Motor neuron (in vitro differentiated cells): ENCODE data around the gene CMTM4. TPM values are rescaled to one million over a fixed set of nuclear protein-coding genes. Genes with fewer than 3 reads are reported as not detected.
"Not testable (repeated sequence)": the region's sequence is repeated elsewhere in the genome, so short reads cannot be mapped to it uniquely, and the experiment has no call there.

ENCODE experiments used
- ATAC-seq, 8 experiments: fragments of 200-7000 bp; cut with Tn5 transposase; replicated peaks in 6 of 8; 2 replicates each; pipeline ENCODE4 v1.8.0; 2021; ENCODE audit warnings: mild to moderate bottlenecking in 8 of 8, moderate library complexity in 8 of 8
- H3K27ac ChIP-seq, 2 donors: fragments of 250-450 bp; sonication (Bioruptor Pico); 2 replicates each; pipeline ENCODE4 v1.9.0; 2021; ENCODE audit warnings: antibody characterized with exemption in 2 of 2, mild to moderate bottlenecking in 2 of 2, moderate library complexity in 1 of 2
- H3K4me1 ChIP-seq, 2 donors: fragments of 250-450 bp; sonication (Bioruptor Pico); replicated peaks in 1 of 2; 2 replicates each; pipeline ENCODE4 v1.6.1; 2021; ENCODE audit warnings: antibody characterized with exemption in 2 of 2, mild to moderate bottlenecking in 2 of 2, moderate library complexity in 1 of 2
- H3K4me3 ChIP-seq, 5 donors: fragments of 250-450 bp; sonication (Bioruptor Pico); 2 replicates each; pipeline ENCODE4 v1.9.0; 2021; ENCODE audit warnings: antibody characterized with exemption in 5 of 5, mild to moderate bottlenecking in 5 of 5, moderate library complexity in 4 of 5
- WGBS, 10 experiments: fragments of 450-650 bp; shearing (Covaris generic); methylation state at CpG; one replicate each; pipeline ENCODE4 v1.0.0; 2022; 5-methylcytosine and 5-hydroxymethylcytosine counted together
- in situ Hi-C, 9 experiments: fragments of 400-800 bp; cut with MboI; loops; one replicate each; pipeline ENCODE4 v1.15.0; 2021; ENCODE audit warnings: low sequenced_read_pairs in 9 of 9, low pct_unique_long_range_greater_than_20kb in 2 of 9; ENCODE audit not compliant: unreplicated experiment in 9 of 9
- total RNA-seq, 8 experiments: library from RNA; unstranded; fragments of 300-600 nt; gene quantifications; 2 replicates each; pipeline versions ENCODE4 v1.2.3 to v1.2.4, GENCODE V29; 2022

The CMTM4 gene
- total RNA-seq, 8 experiments from 2014 or later = 8.3 to 45.3 (median 12.3) TPM

- WGBS, 10 experiments = 50 to 100% (median 89%) methylated on average over 1 to 2 of the region's 2 CpGs; no CpG with 5 or more reads in 2 of the 10 experiments
- in situ Hi-C loops = no loop called here
Observed at GRCh38 chr16:66678337-66678736, 18.2 kb downstream of the CMTM4 start.

GRCh38 chr16:66677836-66678235 is 18.7 kb downstream of the CMTM4 start:
- Histone ChIP-seq H3K27ac (no peak overlapping the region), H3K4me1 (no peaks in the 10 kb centered on the region), H3K4me3 (no peak overlapping the region)
- in situ Hi-C loops = no loop called here
- whole genome bisulfite sequencing, 10 experiments = 80 to 100% (median 97%) methylated on average over 1 to 6 of the region's 6 CpGs; no CpG with 5 or more reads in 2 of the 10 experiments
- ATAC-seq = no peak

More at GRCh38 chr16:66678337-66678736, 18.2 kb downstream of the CMTM4 start:
- ATAC-seq = peak in 1 of 8 experiments; percentile 55
- Histone ChIP-seq H3K4me1 (no peaks in the 10 kb centered on the region), H3K4me3 (no peak overlapping the region), H3K27ac (no peak overlapping the region)

GRCh38 chr16:66677179-66677578 is 19.4 kb downstream of the CMTM4 start:
- WGBS, 10 experiments = 60 to 100% (median 89%) methylated on average over 1 to 7 of the region's 7 CpGs
- ATAC-seq = no peak
- Histone ChIP-seq H3K27ac (no peak overlapping the region), H3K4me1 (no peaks in the 10 kb centered on the region), H3K4me3 (no peak overlapping the region)
- in situ Hi-C loops = no loop called here

GRCh38 chr16:66676599-66676998 is 19.9 kb downstream of the CMTM4 start:
- in situ Hi-C loops = no loop called here
- no peak overlapping the region for H3K27ac ChIP-seq
- WGBS, 10 experiments = 40 to 100% (median 97%) methylated on average over 1 to 3 of the region's 3 CpGs
- ATAC-seq = no peak
- no peak overlapping the region for H3K4me3 ChIP-seq
- no peaks in the 10 kb centered on the region for H3K4me1 ChIP-seq

- Histone ChIP-seq H3K27ac (no peak overlapping the region), H3K4me1 (no peaks in the 10 kb centered on the region), H3K4me3 (no peak overlapping the region)
- in situ Hi-C loops = no loop called here
- 86 to 100% (median 96%) methylated on average over 1 to 2 of the region's 2 CpGs; no CpG with 5 or more reads in 2 of the 10 experiments for WGBS, 10 experiments
- no peak for ATAC-seq
Observed at GRCh38 chr16:66673691-66674090, 22.9 kb downstream of the CMTM4 start.

- WGBS, 10 experiments = 33 to 100% (median 89%) methylated on average over 2 to 7 of the region's 10 CpGs; no CpG with 5 or more reads in 1 of the 10 experiments
- Histone ChIP-seq H3K4me3 (no peak overlapping the region), H3K4me1 (no peaks in the 10 kb centered on the region), H3K27ac (no peak overlapping the region)
- ATAC-seq = peak in 3 of 8 experiments; percentile 96 to 97 (median 96)
- in situ Hi-C loops = no loop called here
Observed at GRCh38 chr16:66670691-66671388, 25.7 kb downstream of the CMTM4 start.

- no peak overlapping the region for H3K27ac ChIP-seq
- no peaks in the 10 kb centered on the region for H3K4me1 ChIP-seq
- WGBS, 10 experiments = 54 to 100% (median 83%) methylated on average over 4 to 6 of the region's 6 CpGs; no CpG with 5 or more reads in 1 of the 10 experiments
- in situ Hi-C loops = no loop called here
- ATAC-seq = no peak
- no peak overlapping the region for H3K4me3 ChIP-seq
Observed at GRCh38 chr16:66668777-66669444, 27.6 kb downstream of the CMTM4 start.

- in situ Hi-C loops = no loop called here
- Histone ChIP-seq H3K27ac (no peak overlapping the region), H3K4me1 (no peaks in the 10 kb centered on the region), H3K4me3 (no peak overlapping the region)
- 100% methylated on average over 1 of the region's 1 CpG; no CpG with 5 or more reads in 4 of the 10 experiments for WGBS, 10 experiments
- no peak for ATAC-seq
Observed at GRCh38 chr16:66667944-66668343, 28.6 kb downstream of the CMTM4 start.

GRCh38 chr16:66662445-66663194 is 33.9 kb downstream of the CMTM4 start:
- ATAC-seq = peak in 4 of 8 experiments; percentile 17 to 81 (median 52)
- H3K27ac ChIP-seq = no peak overlapping the region
- 0 to 80% (median 45%) methylated on average over 1 to 7 of the region's 7 CpGs for WGBS, 10 experiments
- in situ Hi-C loops = no loop called here
- H3K4me1 ChIP-seq = peaks cover 5 to 6% of the 10 kb centered on the region in 2 donors
- H3K4me3 ChIP-seq = no peak overlapping the region

GRCh38 chr16:66661671-66662346 is 34.7 kb downstream of the CMTM4 start:
- ATAC-seq, H3K27ac ChIP-seq, H3K4me3 ChIP-seq, in situ Hi-C loops, H3K4me1 ChIP-seq: not testable (repeated sequence)
- WGBS, 10 experiments = 37 to 93% (median 83%) methylated on average over 3 to 6 of the region's 6 CpGs; no CpG with 5 or more reads in 3 of the 10 experiments

- ATAC-seq = peak in 5 of 8 experiments; percentile 12 to 20 (median 17)
- in situ Hi-C loops = no loop called here
- Histone ChIP-seq H3K27ac (peak overlapping the region in 1 of 2 donors; percentile 6), H3K4me3 (no peak overlapping the region), H3K4me1 (peaks cover 5 to 6% of the 10 kb centered on the region in 2 donors)
- WGBS, 10 experiments = 44 to 94% (median 87%) methylated on average over 2 to 4 of the region's 4 CpGs; no CpG with 5 or more reads in 1 of the 10 experiments
Observed at GRCh38 chr16:66661210-66661560, 35.4 kb downstream of the CMTM4 start.

- peak overlapping the region in 1 of 2 donors; percentile 6 for H3K27ac ChIP-seq
- H3K4me3 ChIP-seq = no peak overlapping the region
- WGBS, 10 experiments = 5 to 55% (median 17%) methylated on average over 1 to 8 of the region's 9 CpGs
- in situ Hi-C loops = no loop called here
- peak; percentile 89 to 100 (median 100) for ATAC-seq
- H3K4me1 ChIP-seq = peaks cover 5 to 6% of the 10 kb centered on the region in 2 donors
Observed at GRCh38 chr16:66660422-66661209, 35.9 kb downstream of the CMTM4 start.
